Fibroblast of villous mesenchyme (primary cell): Measurements from ENCODE around the gene TNN. TPM values are rescaled to one million over a fixed set of nuclear protein-coding genes. Genes with fewer than 3 reads are reported as not detected.
A peak's percentile ranks its signal among the peaks of the same experiment; 100 is the strongest.

Source experiments
- DNase-seq: peaks from one replicate; pipeline ENCODE4 v3.0.0-alpha.2; 2010; ENCODE audit warnings: low read depth
- H3K4me3 ChIP-seq: 2 replicates; pipeline ENCODE4 v1.5.1; 2011; ENCODE audit warnings: low read depth, mild to moderate bottlenecking, low read length
- CTCF ChIP-seq: IDR thresholded peaks from 2 replicates; pipeline ENCODE4 v1.5.1; 2012; ENCODE audit warnings: low read depth, mild to moderate bottlenecking, low read length; ENCODE audit not compliant: insufficient read depth
- total RNA-seq: library from RNA; depleted of rRNA; stranded (reverse); fragments of >200 nt; gene quantifications from 2 replicates; pipeline ENCODE4 v1.2.3, GENCODE V29; 2012

TNN gene
- total RNA-seq, 1 donor: not detected

GRCh38 chr1:175166746-175167145 is 99.1 kb downstream of the TNN start:
- TF ChIP-seq CTCF: no peak
- no peak overlapping the region for H3K4me3 ChIP-seq
- DNase-seq: no peak

GRCh38 chr1:175167861-175168260 is 100.2 kb downstream of the TNN start:
- no peak for TF ChIP-seq CTCF

DNA sequence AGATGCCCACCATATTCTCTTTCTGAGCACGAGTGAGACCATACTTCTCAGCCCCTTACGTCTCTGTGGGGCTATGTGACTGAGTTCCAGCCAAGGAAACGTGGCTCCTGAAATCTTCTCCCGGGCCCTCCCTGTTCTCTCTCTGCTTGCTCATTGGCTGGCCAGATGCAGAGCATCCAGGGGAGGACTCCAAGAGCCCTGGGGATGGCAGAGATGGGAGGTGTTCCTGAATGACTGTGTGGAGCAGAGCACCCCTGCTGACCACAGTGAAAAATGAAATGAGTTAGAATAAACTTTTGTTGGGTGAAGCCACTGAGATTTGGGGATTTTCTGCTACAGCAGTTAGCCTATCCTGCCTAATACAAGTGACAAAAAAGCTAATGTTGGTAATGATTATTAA is 101.1 kb downstream of the TNN start:
- DNase-seq: no peak
- no peak for TF ChIP-seq CTCF
- no peak overlapping the region for H3K4me3 ChIP-seq

More at GRCh38 chr1:175167861-175168260, 100.2 kb downstream of the TNN start:
- H3K4me3 ChIP-seq: no peak overlapping the region
- no peak for DNase-seq

DNA sequence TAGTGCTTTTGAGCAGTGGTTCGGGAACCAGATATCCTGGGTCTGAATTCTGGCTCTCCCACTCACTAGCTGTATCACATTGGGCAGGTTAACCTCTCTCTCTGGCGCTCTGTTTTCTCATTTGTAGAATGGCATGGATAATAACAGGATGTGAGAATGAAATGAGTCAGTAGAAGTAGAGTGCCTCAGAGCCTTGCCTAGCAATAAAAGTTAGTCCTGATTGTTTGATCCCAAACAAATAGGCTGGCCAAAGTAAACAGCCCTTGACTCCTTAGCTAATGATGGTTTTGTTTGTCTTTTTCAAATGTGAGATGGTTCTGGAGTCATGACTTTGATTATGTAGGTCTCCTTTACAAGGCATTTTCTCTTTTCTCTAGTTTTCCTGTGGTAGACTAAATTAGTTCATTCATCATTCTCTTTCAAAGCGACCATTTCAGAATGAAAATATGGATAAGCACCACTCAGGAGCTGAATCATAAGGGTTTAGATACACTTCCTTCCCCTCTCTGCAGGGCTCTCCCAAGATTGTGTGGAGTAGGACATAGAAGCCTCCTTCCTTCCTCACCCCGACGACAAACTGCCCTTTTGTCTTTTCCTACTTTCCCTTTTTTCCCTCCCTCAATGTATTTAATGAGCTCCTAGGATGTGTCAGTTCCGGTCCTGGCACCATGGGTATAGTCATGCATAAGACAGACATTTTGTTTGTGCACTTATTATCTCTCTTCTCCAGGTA is 101.8 kb downstream of the TNN start:
- DNase-seq: peak; percentile 11
- no peak overlapping the region for H3K4me3 ChIP-seq
- no peak for TF ChIP-seq CTCF

DNA sequence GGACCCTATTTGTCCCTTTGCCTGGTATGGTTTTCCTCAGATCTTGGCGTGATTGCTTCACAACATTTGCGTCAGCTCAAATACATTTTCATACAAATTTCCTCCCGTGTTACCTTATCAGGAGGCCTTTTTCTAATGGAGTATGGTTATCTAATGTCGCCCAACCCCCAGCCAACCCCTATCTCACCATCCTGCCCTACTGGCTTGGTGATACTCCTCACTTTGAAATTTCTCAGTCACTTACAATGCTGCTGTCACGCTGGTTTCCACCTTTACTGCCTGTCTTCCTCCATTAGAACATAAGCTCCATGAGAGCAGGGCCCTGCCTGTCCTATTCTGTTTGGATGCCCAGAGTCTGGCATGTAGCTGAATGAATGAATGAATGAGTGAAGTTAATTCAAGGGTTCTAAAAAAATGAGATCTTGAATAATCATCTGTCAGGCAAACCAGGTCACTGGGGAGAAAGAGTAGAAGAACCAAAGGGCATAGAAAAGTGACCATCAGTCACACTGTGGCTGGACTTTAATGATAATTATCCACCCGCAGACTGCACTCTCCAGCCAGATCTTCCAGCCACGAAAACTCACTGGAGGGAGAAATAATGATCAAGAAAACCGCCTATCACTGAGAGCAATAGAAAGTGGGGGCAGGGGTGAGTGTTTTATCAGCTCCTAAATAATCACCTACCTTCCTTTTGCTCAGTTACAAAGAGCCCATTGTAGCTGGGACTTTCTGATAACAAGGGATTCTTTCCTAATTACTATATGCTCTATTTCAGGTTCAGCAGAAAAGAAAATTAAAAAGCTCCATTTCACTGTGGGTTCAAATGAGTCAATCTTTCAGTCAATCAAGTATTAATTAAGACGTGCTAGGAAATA is 103.6 kb downstream of the TNN start:
- H3K4me3 ChIP-seq: no peak overlapping the region
- no peak for TF ChIP-seq CTCF

DNA sequence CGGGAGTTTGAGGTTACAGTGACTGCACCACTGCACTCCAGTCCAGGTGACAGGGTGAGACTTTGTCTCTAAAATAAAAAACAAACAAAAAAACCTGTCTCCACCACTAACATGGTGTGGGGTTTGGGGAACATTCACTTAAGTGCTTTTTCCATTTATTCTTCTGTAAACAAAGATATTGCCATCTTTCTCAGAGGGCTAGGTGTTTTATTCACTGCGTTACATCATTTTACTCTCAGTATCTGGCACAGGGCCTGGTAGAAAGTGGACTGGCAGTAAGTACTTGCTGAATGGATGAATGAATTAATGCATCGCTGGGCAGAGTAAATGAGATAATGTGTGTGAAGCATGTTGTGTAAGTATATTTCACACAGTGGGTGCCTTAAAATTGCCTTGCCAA is 104.9 kb downstream of the TNN start:
- DNase-seq: no peak
- TF ChIP-seq CTCF: no peak
- no peak overlapping the region for H3K4me3 ChIP-seq

More for the DNA sequence above, 103.6 kb downstream of the TNN start:
- no peak for DNase-seq
